Fibroblast of lung (primary cell): ENCODE measurements around the gene NKD2. TPM values are rescaled to one million over a fixed set of nuclear protein-coding genes. Genes with fewer than 3 reads are reported as not detected.

Experiments
- DNase-seq, 2 donors: peaks; one replicate each; pipeline versions ENCODE4 v3.0.0 to v3.0.0-alpha.2; 2010; ENCODE audit warnings: low read depth in 2 of 2
- H2AFZ ChIP-seq: 2 replicates; pipeline ENCODE4 v1.5.1; 2012; ENCODE audit warnings: low read length, control low read depth, inconsistent platforms
- H3K27ac ChIP-seq: 2 replicates; pipeline ENCODE4 v1.5.1; 2011; ENCODE audit warnings: low read length, control low read depth; ENCODE audit not compliant: insufficient read depth
- H3K27me3 ChIP-seq: 2 replicates; pipeline ENCODE4 v1.5.1; 2011; ENCODE audit warnings: mild to moderate bottlenecking, low read length; ENCODE audit not compliant: control insufficient read depth, insufficient read depth
- H3K36me3 ChIP-seq: 2 replicates; pipeline ENCODE4 v1.5.1; 2011; ENCODE audit warnings: low read length; ENCODE audit not compliant: control insufficient read depth, insufficient read depth
- H3K4me1 ChIP-seq: 2 replicates; pipeline ENCODE4 v1.5.1; 2011; ENCODE audit warnings: low read length; ENCODE audit not compliant: control insufficient read depth, insufficient read depth; ENCODE audit errors: extremely low read depth
- H3K4me2 ChIP-seq: 2 replicates; pipeline ENCODE4 v1.5.1; 2011; ENCODE audit warnings: low read length, control low read depth; ENCODE audit not compliant: insufficient read depth; ENCODE audit errors: extremely low read depth
- H3K4me3 ChIP-seq, 4 experiments: fragments of 200-600 bp in 1 of 4; sonication (generic) in 1 of 4; replicated peaks in 1 of 4; 2 replicates each; pipeline ENCODE4 v1.5.1; 2011 to 2016; ENCODE audit warnings: low read length in 4 of 4, low read depth in 3 of 4, mild to moderate bottlenecking in 3 of 4, control low read depth in 2 of 4, inconsistent platforms in 1 of 4, mixed read lengths in 1 of 4; ENCODE audit not compliant: insufficient read depth in 1 of 4; ENCODE audit errors: control extremely low read depth in 1 of 4
- H3K79me2 ChIP-seq: 2 replicates; pipeline ENCODE4 v1.5.1; 2012; ENCODE audit warnings: mild to moderate bottlenecking, low read length, inconsistent platforms; ENCODE audit not compliant: control insufficient read depth, insufficient read depth
- H3K9ac ChIP-seq: 2 replicates; pipeline ENCODE4 v1.5.1; 2011; ENCODE audit warnings: mild to moderate bottlenecking, low read length, control low read depth; ENCODE audit not compliant: insufficient read depth
- H3K9me3 ChIP-seq: 2 replicates; pipeline ENCODE4 v1.5.1; 2012; ENCODE audit warnings: low read depth, low read length; ENCODE audit not compliant: control insufficient read depth, insufficient read depth
- H4K20me1 ChIP-seq: 2 replicates; pipeline ENCODE4 v1.5.1; 2011; ENCODE audit warnings: low read length; ENCODE audit not compliant: control insufficient read depth, insufficient read depth; ENCODE audit errors: extremely low read depth
- EZH2 ChIP-seq: IDR thresholded peaks from 2 replicates; pipeline ENCODE4 v1.5.1; 2012; ENCODE audit warnings: low read length, control low read depth, mild to moderate bottlenecking; ENCODE audit errors: missing control alignments
- polyA plus RNA-seq, 2 donors: library from polyadenylated mRNA; depleted of rRNA in 1 of 2; stranded (reverse) in 1 of 2; unstranded in 1 of 2; fragments of >200 nt; gene quantifications; 2 replicates each; pipeline ENCODE4 v1.2.1, GENCODE V29; 2011 to 2012; ENCODE audit warnings: missing spikeins in 1 of 2
- total RNA-seq: library from RNA; depleted of rRNA; stranded (reverse); fragments of >200 nt; gene quantifications from 2 replicates; pipeline ENCODE4 v1.2.1, GENCODE V29; 2014
- TF ChIP-seq, protein P1 (sequence below), 2 donors: IDR thresholded peaks in 1 of 2; conservative IDR thresholded peaks in 1 of 2; 1 replicate in 1 of 2; 2 replicates in 1 of 2; pipeline ENCODE4 v1.5.1; 2011 to 2012; ENCODE audit warnings: low read length in 2 of 2, control low read depth in 1 of 2, inconsistent platforms in 1 of 2, low read depth in 1 of 2, mild to moderate bottlenecking in 1 of 2

The NKD2 gene
- total and polyA plus RNA-seq, 2 donors (not counting 1 experiment from before 2014, with no cell fraction given): under 0.01 TPM; not detected in 1

DNA sequence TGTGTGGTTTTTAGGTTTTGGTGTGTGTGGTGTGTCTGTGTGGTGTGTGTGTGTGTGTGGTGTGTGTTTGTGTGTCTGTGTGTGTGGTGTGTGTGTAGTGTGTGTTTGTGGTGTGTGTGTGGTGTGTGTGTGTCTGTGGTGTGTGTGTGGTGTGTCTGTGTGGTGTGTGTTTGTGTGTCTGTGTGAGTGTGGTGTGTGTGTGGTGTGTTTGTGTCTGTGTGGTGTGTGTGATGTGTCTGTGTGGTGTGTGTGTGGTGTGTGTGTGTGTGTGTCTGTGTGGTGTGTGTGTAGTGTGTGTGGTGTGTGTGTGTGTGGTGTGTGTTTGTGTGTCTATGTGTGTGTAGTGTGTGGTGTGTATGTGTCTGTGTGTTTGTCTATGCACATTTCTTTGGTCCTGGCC, 25.0 kb upstream of the NKD2 start:
- DNase-seq: no peak
- no peaks in the 10 kb centered on the region for H3K79me2 ChIP-seq
- H3K36me3 ChIP-seq: no peaks in the 10 kb centered on the region
- H3K4me1 ChIP-seq: no peaks in the 10 kb centered on the region
- peaks cover 7% of the 10 kb centered on the region for H3K27me3 ChIP-seq
- no peaks in the 10 kb centered on the region for H3K9me3 ChIP-seq
- H3K9ac ChIP-seq: no peak overlapping the region
- H2AFZ ChIP-seq: no peak overlapping the region
- H3K27ac ChIP-seq: no peak overlapping the region
- TF ChIP-seq, protein P1, sequence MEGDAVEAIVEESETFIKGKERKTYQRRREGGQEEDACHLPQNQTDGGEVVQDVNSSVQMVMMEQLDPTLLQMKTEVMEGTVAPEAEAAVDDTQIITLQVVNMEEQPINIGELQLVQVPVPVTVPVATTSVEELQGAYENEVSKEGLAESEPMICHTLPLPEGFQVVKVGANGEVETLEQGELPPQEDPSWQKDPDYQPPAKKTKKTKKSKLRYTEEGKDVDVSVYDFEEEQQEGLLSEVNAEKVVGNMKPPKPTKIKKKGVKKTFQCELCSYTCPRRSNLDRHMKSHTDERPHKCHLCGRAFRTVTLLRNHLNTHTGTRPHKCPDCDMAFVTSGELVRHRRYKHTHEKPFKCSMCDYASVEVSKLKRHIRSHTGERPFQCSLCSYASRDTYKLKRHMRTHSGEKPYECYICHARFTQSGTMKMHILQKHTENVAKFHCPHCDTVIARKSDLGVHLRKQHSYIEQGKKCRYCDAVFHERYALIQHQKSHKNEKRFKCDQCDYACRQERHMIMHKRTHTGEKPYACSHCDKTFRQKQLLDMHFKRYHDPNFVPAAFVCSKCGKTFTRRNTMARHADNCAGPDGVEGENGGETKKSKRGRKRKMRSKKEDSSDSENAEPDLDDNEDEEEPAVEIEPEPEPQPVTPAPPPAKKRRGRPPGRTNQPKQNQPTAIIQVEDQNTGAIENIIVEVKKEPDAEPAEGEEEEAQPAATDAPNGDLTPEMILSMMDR (conservative IDR thresholded peaks at IDR 0.05 in 1 of 2, IDR thresholded peaks at IDR 0.05 in 1 of 2; ENCODE audit: low read depth in 1 of 2, low read length in 2 of 2): no peak
- no peak for TF ChIP-seq EZH2
- H3K4me2 ChIP-seq: no peak overlapping the region
- H4K20me1 ChIP-seq: no peaks in the 10 kb centered on the region
- H3K4me3 ChIP-seq: no peak overlapping the region

DNA sequence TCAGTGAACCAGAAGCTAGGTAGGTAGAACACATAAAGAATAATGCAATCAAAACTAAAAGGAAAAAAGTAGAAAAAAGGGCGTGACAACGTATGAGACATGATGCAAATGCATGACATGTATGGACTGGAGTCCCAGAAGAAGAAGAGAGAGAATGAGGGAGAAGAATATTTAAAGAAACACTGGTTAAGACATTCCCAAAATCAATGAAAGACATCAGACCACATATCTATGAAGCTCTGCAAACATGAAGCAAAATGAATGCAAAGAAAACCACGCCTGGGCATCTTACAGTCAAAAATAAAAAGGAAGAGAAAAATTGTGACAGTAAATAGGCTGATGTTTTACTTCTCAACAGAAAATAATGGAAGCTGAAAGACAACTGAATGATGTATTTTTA, 23.8 kb upstream of the NKD2 start:
- Histone ChIP-seq H3K4me3 (no peak overlapping the region), H3K79me2 (no peaks in the 10 kb centered on the region), H3K27me3 (peaks cover 7% of the 10 kb centered on the region), H3K4me2 (no peak overlapping the region), H4K20me1 (no peaks in the 10 kb centered on the region), H2AFZ (no peak overlapping the region), H3K36me3 (no peaks in the 10 kb centered on the region), H3K9ac (no peak overlapping the region), H3K4me1 (no peaks in the 10 kb centered on the region), H3K9me3 (no peaks in the 10 kb centered on the region), H3K27ac (no peak overlapping the region)
- TF ChIP-seq, protein P1 (conservative IDR thresholded peaks at IDR 0.05 in 1 of 2, IDR thresholded peaks at IDR 0.05 in 1 of 2; ENCODE audit: low read depth in 1 of 2, low read length in 2 of 2): no peak
- no peak for TF ChIP-seq EZH2
- no peak for DNase-seq

DNA sequence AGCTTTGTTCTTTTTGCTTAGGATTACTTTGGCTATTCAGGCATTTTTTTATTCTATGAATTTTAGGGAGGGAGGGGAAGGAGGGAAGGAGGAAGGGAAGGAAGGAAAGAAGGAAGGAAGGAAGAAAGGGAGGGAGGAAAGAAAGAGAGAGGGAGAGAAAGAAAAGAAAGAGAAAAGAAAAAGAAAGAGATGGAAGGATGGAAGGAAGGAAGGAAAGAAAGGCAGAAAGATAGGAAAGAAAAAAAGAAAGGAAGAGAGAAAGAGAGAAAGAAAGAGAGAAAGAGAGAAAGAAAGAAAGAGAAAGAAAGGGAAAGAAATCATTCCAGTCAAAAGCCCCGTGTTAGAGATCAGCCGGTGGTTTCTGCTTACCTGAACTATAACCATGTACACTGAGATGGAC, 20.8 kb upstream of the NKD2 start:
- Histone ChIP-seq H3K4me1 (no peaks in the 10 kb centered on the region), H3K9me3 (no peaks in the 10 kb centered on the region), H4K20me1 (no peaks in the 10 kb centered on the region), H3K27me3 (peaks cover 5% of the 10 kb centered on the region), H3K27ac (no peak overlapping the region), H3K36me3 (no peaks in the 10 kb centered on the region), H2AFZ (no peak overlapping the region), H3K4me3 (no peak overlapping the region), H3K4me2 (no peak overlapping the region), H3K79me2 (no peaks in the 10 kb centered on the region), H3K9ac (no peak overlapping the region)
- no peak for DNase-seq
- no peak for TF ChIP-seq EZH2
